OCI-LY7 (cell line): ENCODE measurements around the gene BPIFB1. TPM values are rescaled to one million over a fixed set of nuclear protein-coding genes. Genes with fewer than 3 reads are reported as not detected.

Experiments
- BruUV-seq: library from RNA; stranded (reverse); fragments of 400-500 nt; replicated peaks from 2 replicates; lab custom pipeline; 2021; lab: Mats Ljungman, UMichigan
- CTCF ChIA-PET: fragments of 300-600 bp; sonication (Branson Sonifier 250); formaldehyde crosslinking; loops from one replicate; lab custom pipeline; 2022; ENCODE audit warnings: antibody characterized with exemption; ENCODE audit not compliant: unreplicated experiment; lab: Charles Lee
- POLR2A ChIA-PET: fragments of 300-600 bp; sonication (Branson Sonifier 250); formaldehyde crosslinking; loops from one replicate; lab custom pipeline; 2022; ENCODE audit warnings: antibody characterized with exemption; lab: Charles Lee
- DNase-seq: peaks from one replicate; pipeline ENCODE4 v3.0.0-alpha.2; 2015; ENCODE audit warnings: low spot score
- H2AFZ ChIP-seq: fragments of 200-600 bp; sonication (generic), shearing (Covaris generic); 2 replicates; pipeline ENCODE4 v1.6.1; 2014; ENCODE audit warnings: mild to moderate bottlenecking, antibody characterized with exemption, low read length, moderate library complexity
- H3K27ac ChIP-seq: fragments of 200-600 bp; sonication (generic); 2 replicates; pipeline ENCODE4 v1.5.1; 2014; ENCODE audit warnings: mixed run types, low read depth, mild to moderate bottlenecking, moderate library complexity, low read length, inconsistent platforms; ENCODE audit not compliant: poor library complexity, severe bottlenecking
- H3K36me3 ChIP-seq: fragments of 200-600 bp; sonication (generic); 2 replicates; pipeline ENCODE4 v1.6.1; 2014; ENCODE audit warnings: mild to moderate bottlenecking, antibody characterized with exemption, low read length, moderate library complexity, mixed read lengths; ENCODE audit not compliant: insufficient read depth
- H3K4me1 ChIP-seq: fragments of 200-600 bp; sonication (generic); 2 replicates; pipeline ENCODE4 v1.5.1; 2014; ENCODE audit warnings: mild to moderate bottlenecking, low read length; ENCODE audit not compliant: insufficient read depth, poor library complexity, severe bottlenecking
- H3K4me2 ChIP-seq: fragments of 200-600 bp; sonication (generic); 2 replicates; pipeline ENCODE4 v1.6.1; 2014; ENCODE audit warnings: mild to moderate bottlenecking, low read length
- H3K4me3 ChIP-seq: fragments of 200-600 bp; sonication (generic); 2 replicates; pipeline ENCODE4 v1.5.1; 2014; ENCODE audit warnings: mild to moderate bottlenecking, low read depth, low read length; ENCODE audit not compliant: poor library complexity, severe bottlenecking
- H3K79me2 ChIP-seq: fragments of 200-600 bp; sonication (generic); 2 replicates; pipeline ENCODE4 v1.6.1; 2016; ENCODE audit warnings: low read depth, mild to moderate bottlenecking, low read length, moderate library complexity, mixed read lengths; ENCODE audit not compliant: insufficient read depth
- H3K9me2 ChIP-seq: fragments of 200-600 bp; sonication (generic); 2 replicates; pipeline ENCODE4 v1.6.1; 2016; ENCODE audit warnings: mild to moderate bottlenecking, low read length, mixed read lengths; ENCODE audit not compliant: insufficient read depth
- H3K9me3 ChIP-seq: fragments of 200-600 bp; sonication (generic); 2 replicates; pipeline ENCODE4 v1.6.1; 2014; ENCODE audit warnings: mild to moderate bottlenecking, mixed run types, low read length, mixed read lengths
- H4K20me1 ChIP-seq: fragments of 200-600 bp; sonication (generic); 2 replicates; pipeline ENCODE4 v1.6.1; 2014; ENCODE audit warnings: mild to moderate bottlenecking, antibody characterized with exemption, low read length, moderate library complexity, mixed read lengths; ENCODE audit not compliant: insufficient read depth
- CTCF ChIP-seq: fragments of 200-600 bp; sonication (generic); conservative IDR thresholded peaks from 2 replicates; pipeline ENCODE4 v1.5.1; 2014; ENCODE audit warnings: mild to moderate bottlenecking, antibody characterized with exemption, low read length, moderate library complexity, mixed read lengths
- EZH2phosphoT487 ChIP-seq: fragments of 200-600 bp; sonication (generic); IDR thresholded peaks from 2 replicates; pipeline ENCODE4 v1.6.1; 2018; ENCODE audit warnings: low read depth, borderline replicate concordance, mild to moderate bottlenecking, mixed run types, antibody characterized with exemption, low read length, moderate library complexity, mixed read lengths
- intact Hi-C: fragments of 100-400 bp; cut with micrococcal nuclease; formaldehyde crosslinking; loops from one replicate; pipeline ENCODE4 v1.10.0; 2022; ENCODE audit not compliant: unreplicated experiment
- total RNA-seq, 2 experiments: library from RNA; depleted of rRNA in 1 of 2; stranded (reverse); fragments of >200 nt in 1 of 2; shearing (Covaris generic) in 1 of 2; gene quantifications; 2 replicates each; pipeline ENCODE4 v1.2.3, GENCODE V29; 2014 to 2022

Gene BPIFB1
- total RNA-seq, 2 experiments from 2014 or later, result not detected

DNA sequence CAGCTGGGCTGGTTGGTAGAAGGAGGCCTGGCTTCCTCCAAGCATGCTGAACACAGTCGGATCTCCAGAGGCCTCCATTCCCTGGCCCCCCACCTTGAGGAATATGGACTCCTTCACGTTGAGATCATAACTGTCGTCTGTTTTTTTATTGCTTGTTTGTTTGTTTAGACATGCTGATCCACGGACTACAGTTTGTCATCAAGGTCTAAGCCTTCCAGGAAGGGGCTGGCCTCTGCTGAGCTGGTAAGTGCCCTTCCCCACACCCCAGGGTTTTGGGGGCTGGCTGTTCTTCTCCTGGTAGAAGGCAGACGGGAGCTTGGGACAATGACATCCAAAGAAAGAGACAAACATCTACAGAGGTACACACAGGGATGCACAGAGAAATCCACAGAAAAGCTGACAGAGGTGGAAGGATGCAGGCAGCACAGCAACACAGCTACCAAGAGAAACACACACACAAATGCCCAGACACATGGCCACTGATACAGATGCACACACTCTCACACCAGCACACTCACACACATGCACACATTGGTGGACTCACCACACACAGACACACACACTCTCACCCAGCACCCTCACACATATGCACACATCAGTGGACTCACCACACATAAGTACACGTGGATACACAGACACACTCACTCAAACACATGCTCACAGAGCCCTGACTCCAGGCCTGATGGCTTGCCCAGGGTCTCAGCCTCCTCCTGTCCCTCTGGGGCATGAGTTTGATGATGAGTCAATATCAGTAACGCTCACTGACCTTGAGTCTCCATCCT lies 40.5 kb upstream of the BPIFB1 start:
- no peaks in the 10 kb centered on the region for H3K4me1 ChIP-seq
- H4K20me1 ChIP-seq, result no peaks in the 10 kb centered on the region
- H3K79me2 ChIP-seq, result no peaks in the 10 kb centered on the region
- no peak overlapping the region for H2AFZ ChIP-seq
- H3K4me3 ChIP-seq, result no peak overlapping the region
- no peaks in the 10 kb centered on the region for H3K36me3 ChIP-seq
- no peak overlapping the region for H3K27ac ChIP-seq
- intact Hi-C loops, result no loop called here
- H3K9me2 ChIP-seq, result no peaks in the 10 kb centered on the region
- H3K9me3 ChIP-seq, result no peaks in the 10 kb centered on the region
- no TSS peak for BruUV-seq
- TF ChIP-seq EZH2phosphoT487 (no peak), CTCF (no peak)
- DNase-seq, result no peak
- CTCF ChIA-PET, result no interaction called here
- POLR2A ChIA-PET, result no interaction called here
- H3K4me2 ChIP-seq, result no peak overlapping the region

DNA sequence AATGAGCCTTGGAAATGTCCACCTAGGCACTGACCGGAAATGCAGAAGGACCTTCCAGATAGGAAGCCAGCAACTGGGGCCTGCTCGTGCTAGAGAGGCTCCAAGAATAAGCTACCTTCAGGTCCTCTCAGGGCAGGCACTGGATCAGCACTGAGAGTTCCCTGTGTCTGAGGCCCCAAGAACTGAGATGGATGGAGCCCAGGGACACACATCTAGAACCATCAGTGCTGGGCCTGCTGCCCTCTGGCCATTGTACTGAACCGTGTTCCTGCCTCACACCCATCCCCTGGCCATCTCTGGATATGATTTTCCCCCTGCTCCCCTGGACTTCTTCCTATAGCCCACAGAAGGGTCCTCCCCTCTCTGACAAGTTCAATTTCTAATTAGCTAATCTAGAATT lies 36.9 kb upstream of the BPIFB1 start:
- no peak for DNase-seq
- Histone ChIP-seq H3K27ac (no peak overlapping the region), H3K36me3 (no peaks in the 10 kb centered on the region), H3K4me2 (no peak overlapping the region), H3K79me2 (no peaks in the 10 kb centered on the region), H3K4me3 (no peak overlapping the region), H3K4me1 (no peaks in the 10 kb centered on the region), H3K9me2 (no peaks in the 10 kb centered on the region), H4K20me1 (no peaks in the 10 kb centered on the region), H2AFZ (no peak overlapping the region), H3K9me3 (no peaks in the 10 kb centered on the region)
- TF ChIP-seq EZH2phosphoT487 (no peak), CTCF (no peak)
- ChIA-PET CTCF (no interaction called here), POLR2A (interaction anchor here (0.6 kb wide), 1 partner anchor 456 kb away, joined by 3 read pairs; no protein-coding TSS in a partner anchor)
- intact Hi-C loops, result no loop called here
- no TSS peak for BruUV-seq

- ChIA-PET CTCF (no interaction called here), POLR2A (no interaction called here)
- Histone ChIP-seq H3K36me3 (no peaks in the 10 kb centered on the region), H3K79me2 (no peaks in the 10 kb centered on the region), H3K9me3 (no peaks in the 10 kb centered on the region), H2AFZ (no peak overlapping the region), H3K27ac (no peak overlapping the region), H3K4me1 (no peaks in the 10 kb centered on the region), H3K4me3 (no peak overlapping the region), H4K20me1 (no peaks in the 10 kb centered on the region), H3K9me2 (no peaks in the 10 kb centered on the region), H3K4me2 (no peak overlapping the region)
- TF ChIP-seq CTCF, result no peak
- no peak for TF ChIP-seq EZH2phosphoT487
- no peak for DNase-seq
- no TSS peak for BruUV-seq
- intact Hi-C loops, result no loop called here
Measured at GRCh38 chr20:33249456-33249855, 33.6 kb upstream of the BPIFB1 start.
